IMR-90 (cell line): ENCODE measurements around the gene FSTL1. TPM values are rescaled to one million over a fixed set of nuclear protein-coding genes. Genes with fewer than 3 reads are reported as not detected.

Experiments used
- ATAC-seq: fragments of 200-7000 bp; cut with Tn5 transposase; 2 replicates; pipeline ENCODE4 v1.9.1; 2020; ENCODE audit warnings: low read depth, mild to moderate bottlenecking, moderate library complexity
- BruUV-seq: library from RNA; stranded (reverse); fragments of 400-500 nt; replicated peaks from 2 replicates; lab custom pipeline; 2021; lab: Mats Ljungman, UMichigan
- CTCF ChIA-PET: fragments of 300-600 bp; formaldehyde crosslinking; extraction: SDS; loops from one replicate; lab custom pipeline; 2021; ENCODE audit warnings: antibody characterized with exemption; lab: Yijun Ruan, JAX
- POLR2A ChIA-PET: fragments of 300-600 bp; sonication (Branson Sonifier 250); formaldehyde crosslinking; loops from one replicate; lab custom pipeline; 2022; ENCODE audit warnings: antibody characterized with exemption; ENCODE audit not compliant: unreplicated experiment; lab: Charles Lee
- DNase-seq: peaks from one replicate; pipeline ENCODE4 v3.0.0; 2013
- H2AFZ ChIP-seq: replicated peaks from 2 replicates; pipeline ENCODE3; 2013; ENCODE audit warnings: low read length, mild to moderate bottlenecking; ENCODE audit not compliant: poor library complexity
- H2AK5ac ChIP-seq: 2 replicates; pipeline ENCODE4 v1.6.1; 2013; ENCODE audit warnings: low read depth, low read length, inconsistent platforms
- H2AK9ac ChIP-seq: replicated peaks from 2 replicates; pipeline ENCODE3; 2013; ENCODE audit warnings: mild to moderate bottlenecking, low read depth, low read length, moderate library complexity; ENCODE audit not compliant: poor library complexity
- H2BK120ac ChIP-seq: 2 replicates; pipeline ENCODE4 v1.6.1; 2013; ENCODE audit warnings: low read depth, low read length, inconsistent platforms
- H2BK15ac ChIP-seq: 3 replicates; pipeline ENCODE4 v1.6.1; 2013; ENCODE audit warnings: low read depth, low read length, inconsistent platforms
- H2BK20ac ChIP-seq: 2 replicates; pipeline ENCODE4 v1.6.1; 2013; ENCODE audit warnings: low read depth, mild to moderate bottlenecking, inconsistent platforms, low read length, moderate library complexity
- H2BK5ac ChIP-seq: 2 replicates; pipeline ENCODE4 v1.6.1; 2013; ENCODE audit warnings: mild to moderate bottlenecking, low read depth, low read length, inconsistent platforms; ENCODE audit not compliant: poor library complexity, severe bottlenecking
- H3K14ac ChIP-seq: replicated peaks from 2 replicates; pipeline ENCODE4 v1.6.1; 2013; ENCODE audit warnings: low read depth, low read length, inconsistent platforms
- H3K18ac ChIP-seq: 2 replicates; pipeline ENCODE4 v1.6.1; 2013; ENCODE audit warnings: low read depth, low read length, control low read depth
- H3K23ac ChIP-seq: 2 replicates; pipeline ENCODE4 v1.6.1; 2013; ENCODE audit warnings: low read depth, low read length, inconsistent platforms
- H3K27ac ChIP-seq: 2 replicates; pipeline ENCODE4 v1.5.1; 2013; ENCODE audit warnings: mild to moderate bottlenecking, control low read depth, low read length; ENCODE audit not compliant: insufficient read depth
- H3K27me3 ChIP-seq: 2 replicates; pipeline ENCODE4 v1.6.1; 2013; ENCODE audit warnings: low read length; ENCODE audit not compliant: control insufficient read depth, insufficient read depth
- H3K36me3 ChIP-seq: 2 replicates; pipeline ENCODE4 v1.6.1; 2013; ENCODE audit warnings: low read length, mixed read lengths; ENCODE audit not compliant: control insufficient read depth, insufficient read depth
- H3K4ac ChIP-seq: 2 replicates; pipeline ENCODE4 v1.6.1; 2013; ENCODE audit warnings: low read depth, low read length, inconsistent platforms
- H3K4me1 ChIP-seq: 2 replicates; pipeline ENCODE4 v1.6.1; 2013; ENCODE audit warnings: low read length, mixed read lengths; ENCODE audit not compliant: control insufficient read depth, insufficient read depth
- H3K4me2 ChIP-seq: 2 replicates; pipeline ENCODE4 v1.6.1; 2013; ENCODE audit warnings: low read depth, mild to moderate bottlenecking, control low read depth, low read length, moderate library complexity
- H3K4me3 ChIP-seq: 2 replicates; pipeline ENCODE4 v1.5.1; 2013; ENCODE audit warnings: low read depth, mild to moderate bottlenecking, control low read depth, low read length, moderate library complexity; ENCODE audit not compliant: insufficient read depth
- H3K56ac ChIP-seq: 2 replicates; pipeline ENCODE4 v1.6.1; 2013; ENCODE audit warnings: low read length, inconsistent platforms; ENCODE audit not compliant: insufficient read depth; ENCODE audit errors: extremely low read depth
- H3K79me1 ChIP-seq, 2 experiments: 2 replicates each; pipeline ENCODE4 v1.6.1; 2013; ENCODE audit warnings: low read length in 2 of 2, inconsistent platforms in 1 of 2, low read depth in 1 of 2
- H3K9ac ChIP-seq: 2 replicates; pipeline ENCODE4 v1.6.1; 2013; ENCODE audit warnings: low read depth, low read length, control low read depth
- H3K9me1 ChIP-seq: 2 replicates; pipeline ENCODE4 v1.6.1; 2013; ENCODE audit warnings: low read length, inconsistent platforms; ENCODE audit not compliant: insufficient read depth
- H3K9me3 ChIP-seq: 2 replicates; pipeline ENCODE4 v1.6.1; 2013; ENCODE audit warnings: low read length; ENCODE audit not compliant: control insufficient read depth, insufficient read depth
- H4K20me1 ChIP-seq: 2 replicates; pipeline ENCODE4 v1.6.1; 2013; ENCODE audit warnings: low read length, inconsistent platforms; ENCODE audit not compliant: insufficient read depth
- H4K5ac ChIP-seq: 2 replicates; pipeline ENCODE4 v1.6.1; 2013; ENCODE audit warnings: mild to moderate bottlenecking, low read depth, low read length, control low read depth
- H4K8ac ChIP-seq, 2 experiments: 2 replicates each; pipeline ENCODE4 v1.6.1; 2013; ENCODE audit warnings: low read depth in 2 of 2, low read length in 2 of 2, control low read depth in 1 of 2, inconsistent platforms in 1 of 2
- H4K91ac ChIP-seq: 2 replicates; pipeline ENCODE4 v1.6.1; 2013; ENCODE audit warnings: low read depth, low read length, inconsistent platforms; ENCODE audit not compliant: insufficient read depth
- BHLHE40 ChIP-seq: fragments of 150-350 bp; IDR thresholded peaks from 2 replicates; pipeline ENCODE4 v1.6.1; 2016; ENCODE audit warnings: mild to moderate bottlenecking, low read depth, low read length
- CEBPB ChIP-seq: IDR thresholded peaks from 2 replicates; pipeline ENCODE4 v1.6.1; 2012; ENCODE audit warnings: low read depth, low read length, improper control_type of control experiment
- CHD1 ChIP-seq: IDR thresholded peaks from 2 replicates; pipeline ENCODE4 v1.6.1; 2012; ENCODE audit warnings: low read depth, low read length, improper control_type of control experiment
- FOS ChIP-seq: fragments of 150-350 bp; IDR thresholded peaks from 2 replicates; pipeline ENCODE4 v1.6.1; 2016; ENCODE audit warnings: low read depth, low read length
- MAFK ChIP-seq: IDR thresholded peaks from 2 replicates; pipeline ENCODE4 v1.6.1; 2012; ENCODE audit warnings: low read depth, low read length, improper control_type of control experiment
- MAZ ChIP-seq: IDR thresholded peaks from 2 replicates; pipeline ENCODE4 v1.6.1; 2012; ENCODE audit warnings: low read depth, mild to moderate bottlenecking, low read length, improper control_type of control experiment, moderate library complexity, borderline replicate concordance
- MXI1 ChIP-seq: IDR thresholded peaks from 2 replicates; pipeline ENCODE4 v1.6.1; 2012; ENCODE audit warnings: low read depth, mild to moderate bottlenecking, low read length, moderate library complexity, borderline replicate concordance
- NFE2L2 ChIP-seq: fragments of 150-350 bp; IDR thresholded peaks from 2 replicates; pipeline ENCODE4 v1.6.1; 2016; ENCODE audit warnings: low read depth, mild to moderate bottlenecking, low read length
- POLR2A ChIP-seq: IDR thresholded peaks from 2 replicates; pipeline ENCODE4 v1.6.1; 2012; ENCODE audit warnings: mild to moderate bottlenecking, low read depth, low read length
- RAD21 ChIP-seq: IDR thresholded peaks from 2 replicates; pipeline ENCODE4 v1.6.1; 2012; ENCODE audit warnings: low read length, improper control_type of control experiment
- RCOR1 ChIP-seq: IDR thresholded peaks from 2 replicates; pipeline ENCODE4 v1.6.1; 2012; ENCODE audit warnings: mild to moderate bottlenecking, low read length, improper control_type of control experiment; ENCODE audit not compliant: insufficient replicate concordance
- RFX5 ChIP-seq: IDR thresholded peaks from 2 replicates; pipeline ENCODE4 v1.8.0; 2012; ENCODE audit warnings: low read depth, mild to moderate bottlenecking, low read length, moderate library complexity
- SMC3 ChIP-seq: fragments of 150-350 bp; IDR thresholded peaks from 2 replicates; pipeline ENCODE4 v1.6.1; 2016; ENCODE audit warnings: low read depth, mild to moderate bottlenecking, antibody characterized with exemption, low read length, moderate library complexity
- WGBS, 2 experiments: methylation state at CpG; one replicate each; pipeline versions ENCODE4 v1.1.5 to v1.1.7; 2013; ENCODE audit warnings: missing lambda C conversion rate in 2 of 2; ENCODE audit not compliant: insufficient read length in 1 of 2; ENCODE audit errors: extremely low coverage in 2 of 2; 5-methylcytosine and 5-hydroxymethylcytosine counted together
- dilution Hi-C: fragments of 300-500 bp; cut with HindIII; formaldehyde crosslinking; loops from one replicate; pipeline ENCODE4 v1.14.3; 2018; ENCODE audit warnings: low sequenced_read_pairs; ENCODE audit not compliant: unreplicated experiment
- in situ Hi-C: fragments of 300-500 bp; cut with MboI; formaldehyde crosslinking; loops from 3 replicates; pipeline ENCODE4 v1.14.3; 2019; ENCODE audit warnings: low sequenced_read_pairs, inconsistent platforms, mixed read lengths
- intact Hi-C: fragments of 100-400 bp; cut with micrococcal nuclease; formaldehyde crosslinking; loops from 2 replicates; pipeline ENCODE4 v1.10.0; 2022
- polyA plus RNA-seq, 3 experiments: library from polyadenylated mRNA; depleted of rRNA; stranded (reverse); fragments of >200 nt; gene quantifications; 2 replicates each; pipeline ENCODE4 v1.2.3, GENCODE V29; 2012; ENCODE audit warnings: low replicate concordance in 1 of 3
- total RNA-seq: library from RNA; depleted of rRNA; stranded (reverse); fragments of >200 nt; gene quantifications from 2 replicates; pipeline ENCODE4 v1.2.3, GENCODE V29; 2012
- TF ChIP-seq, protein P1 (sequence below): fragments of 150-350 bp; IDR thresholded peaks from 2 replicates; pipeline ENCODE4 v1.6.1; 2016; ENCODE audit warnings: low read depth, mild to moderate bottlenecking, low read length, moderate library complexity, borderline replicate concordance

The FSTL1 gene
- total and polyA plus RNA-seq, 2 of the 4 experiments (the other 2 are of a cell fraction) = 864 to 1,642 TPM

DNA sequence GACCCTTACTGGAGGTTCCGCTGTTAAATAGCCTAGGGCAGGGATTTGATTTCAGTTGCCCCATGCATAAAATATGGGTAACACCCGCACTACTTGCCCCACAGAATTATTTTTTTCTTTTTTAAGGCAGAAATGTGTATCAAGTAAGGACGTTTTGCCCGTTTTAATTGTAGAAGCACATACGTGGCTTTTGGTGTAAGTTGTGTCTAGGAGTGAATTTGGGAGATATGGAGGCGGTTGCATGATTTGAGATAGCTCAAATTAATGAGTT, 101.0 kb downstream of the FSTL1 start (continued):
- TF ChIP-seq NFE2L2 = no peak
- no peak for TF ChIP-seq RAD21
- no peak for TF ChIP-seq SMC3

DNA sequence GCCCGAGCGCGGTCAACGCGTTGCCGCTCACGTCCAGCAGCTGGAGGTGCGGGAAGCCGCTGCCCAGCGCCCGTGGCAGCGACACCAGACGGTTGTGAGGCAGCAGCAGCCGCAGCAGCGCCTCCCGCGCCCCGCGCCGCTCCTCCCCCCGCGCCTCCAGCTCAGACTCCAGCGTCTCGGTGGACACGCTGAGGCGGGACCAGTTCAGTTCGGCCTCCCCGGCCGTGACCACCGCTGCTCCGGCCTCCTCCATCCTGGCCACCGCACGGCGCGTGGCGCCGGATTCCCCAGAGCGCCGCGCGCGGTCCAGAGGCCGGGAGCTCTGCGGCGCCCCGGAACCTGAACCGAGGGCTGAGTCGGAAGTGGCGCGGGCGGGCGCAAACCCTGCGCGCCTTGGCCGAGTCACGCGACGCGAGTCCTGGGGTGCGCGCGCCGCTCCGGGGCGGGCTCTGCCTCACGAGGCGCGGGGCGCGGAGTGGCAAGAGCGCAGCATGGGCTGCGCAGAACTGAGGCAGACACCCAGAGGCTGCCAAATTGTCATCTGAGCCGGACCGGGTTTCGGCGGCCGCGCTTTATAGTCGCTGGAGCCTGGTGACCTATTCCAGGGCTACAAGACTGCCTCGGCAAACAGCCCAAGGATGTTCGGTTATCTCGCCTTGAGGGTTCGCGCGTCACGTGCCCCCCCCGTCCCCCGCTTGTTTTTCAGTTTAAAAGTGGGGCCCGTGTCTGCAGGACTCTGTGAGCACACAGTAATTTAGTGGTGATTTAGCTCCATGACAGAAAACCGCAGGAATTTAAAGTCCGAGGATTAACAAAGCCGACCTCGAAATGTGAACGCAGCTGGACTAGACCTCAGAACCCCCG, 101.6 kb downstream of the FSTL1 start, which contains the start of gene LRRC58:
Gene LRRC58 (minus strand): TSS at position 364 of the 864 bp plus-strand sequence. CDS start 111 bp downstream, at position 253.
- H3K23ac ChIP-seq = peak within 1 kb of the TSS; percentile 92
- peak within 1 kb of the TSS; percentile 92 for H3K14ac ChIP-seq
- peak within 1 kb of the TSS; percentile 7 to 76; a peak in 3 of 4 replicates for H4K8ac ChIP-seq
- CTCF ChIA-PET = interaction anchor here (0.6 to 1.2 kb wide), 3 partner anchors 9 to 210 kb away, joined by 3 to 4 read pairs (median 4); no protein-coding TSS in a partner anchor
- H3K27ac ChIP-seq = peak within 1 kb of the TSS; percentile 86
- ATAC-seq (peak; percentile 95), DNase-seq (peak; percentile 91)
- peak within 1 kb of the TSS; percentile 96 for H3K4me2 ChIP-seq
- dilution Hi-C loops = no loop called here
- H2BK15ac ChIP-seq = peak within 1 kb of the TSS; percentile 27; the same call in 1 of the 3 replicates
- peak within 1 kb of the TSS; percentile 90 for H2BK5ac ChIP-seq
- peak within 1 kb of the TSS; percentile 83 for H2BK120ac ChIP-seq
- BruUV-seq = no TSS peak
- H4K91ac ChIP-seq = peak within 1 kb of the TSS; percentile 53
- H3K9me1 ChIP-seq = peaks cover 2% of the 10 kb centered on the region
- peak within 1 kb of the TSS; percentile 80 for H3K4ac ChIP-seq
- H2BK20ac ChIP-seq = peak within 1 kb of the TSS; percentile 66
- intact Hi-C loops = loop anchor here (1.0 to 5.0 kb wide), 2 partner anchors 102 to 210 kb away; no protein-coding TSS in a partner anchor
- no peaks in the 10 kb centered on the region for H3K9me3 ChIP-seq
- peaks cover 19% of the 10 kb centered on the region; the same call in 1 of the 2 replicates for H4K20me1 ChIP-seq
- H3K36me3 ChIP-seq = no peaks in the 10 kb centered on the region
- POLR2A ChIA-PET = interaction anchor here (0.7 kb wide), 1 partner anchor 68 kb away, joined by 3 read pairs; no protein-coding TSS in a partner anchor
- H2AK9ac ChIP-seq = peak within 1 kb of the TSS; percentile 89
- peak within 1 kb of the TSS; percentile 71; the same call in 1 of the 2 replicates for H3K56ac ChIP-seq
- H3K4me1 ChIP-seq = peaks cover 5% of the 10 kb centered on the region
- H3K79me1 ChIP-seq = peaks cover 5 to 41% of the 10 kb centered on the region in 2 experiments; a peak in 3 of 4 replicates
- H4K5ac ChIP-seq = peak within 1 kb of the TSS; percentile 15
- H2AFZ ChIP-seq = peak within 1 kb of the TSS; percentile 98
- peak within 1 kb of the TSS; percentile 30 for H2AK5ac ChIP-seq
- WGBS, 2 experiments = 1% methylated on average over 40 of the region's 95 CpGs; no CpG with 5 or more reads in 1 of the 2 experiments
- peak within 1 kb of the TSS; percentile 76 for H3K9ac ChIP-seq
- in situ Hi-C loops = no loop called here
- H3K27me3 ChIP-seq = peaks cover 5% of the 10 kb centered on the region; the same call in 1 of the 2 replicates
- H3K4me3 ChIP-seq = peak within 1 kb of the TSS; percentile 80
- peak within 1 kb of the TSS; percentile 43 for H3K18ac ChIP-seq
- TF ChIP-seq MAZ (0 out of 2 replicates have a peak, but pooled peaks have one; percentile 19), CEBPB (no peak), RFX5 (no peak), RAD21 (no peak), NFE2L2 (no peak), FOS (no peak), CHD1 (no peak), RCOR1 (no peak), POLR2A (peak; percentile 77), MAFK (no peak), MXI1 (peak; percentile 78; the same call in 1 of the 2 replicates), BHLHE40 (peak; percentile 92)
- TF ChIP-seq, protein P1, sequence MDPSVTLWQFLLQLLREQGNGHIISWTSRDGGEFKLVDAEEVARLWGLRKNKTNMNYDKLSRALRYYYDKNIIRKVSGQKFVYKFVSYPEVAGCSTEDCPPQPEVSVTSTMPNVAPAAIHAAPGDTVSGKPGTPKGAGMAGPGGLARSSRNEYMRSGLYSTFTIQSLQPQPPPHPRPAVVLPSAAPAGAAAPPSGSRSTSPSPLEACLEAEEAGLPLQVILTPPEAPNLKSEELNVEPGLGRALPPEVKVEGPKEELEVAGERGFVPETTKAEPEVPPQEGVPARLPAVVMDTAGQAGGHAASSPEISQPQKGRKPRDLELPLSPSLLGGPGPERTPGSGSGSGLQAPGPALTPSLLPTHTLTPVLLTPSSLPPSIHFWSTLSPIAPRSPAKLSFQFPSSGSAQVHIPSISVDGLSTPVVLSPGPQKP = no peak
